ENCODE data around the gene C6orf62.
"Not testable (repeated sequence)": the region's sequence is repeated elsewhere in the genome, so short reads cannot be mapped to it uniquely, and the experiment has no call there.

The C6orf62 gene

DNA sequence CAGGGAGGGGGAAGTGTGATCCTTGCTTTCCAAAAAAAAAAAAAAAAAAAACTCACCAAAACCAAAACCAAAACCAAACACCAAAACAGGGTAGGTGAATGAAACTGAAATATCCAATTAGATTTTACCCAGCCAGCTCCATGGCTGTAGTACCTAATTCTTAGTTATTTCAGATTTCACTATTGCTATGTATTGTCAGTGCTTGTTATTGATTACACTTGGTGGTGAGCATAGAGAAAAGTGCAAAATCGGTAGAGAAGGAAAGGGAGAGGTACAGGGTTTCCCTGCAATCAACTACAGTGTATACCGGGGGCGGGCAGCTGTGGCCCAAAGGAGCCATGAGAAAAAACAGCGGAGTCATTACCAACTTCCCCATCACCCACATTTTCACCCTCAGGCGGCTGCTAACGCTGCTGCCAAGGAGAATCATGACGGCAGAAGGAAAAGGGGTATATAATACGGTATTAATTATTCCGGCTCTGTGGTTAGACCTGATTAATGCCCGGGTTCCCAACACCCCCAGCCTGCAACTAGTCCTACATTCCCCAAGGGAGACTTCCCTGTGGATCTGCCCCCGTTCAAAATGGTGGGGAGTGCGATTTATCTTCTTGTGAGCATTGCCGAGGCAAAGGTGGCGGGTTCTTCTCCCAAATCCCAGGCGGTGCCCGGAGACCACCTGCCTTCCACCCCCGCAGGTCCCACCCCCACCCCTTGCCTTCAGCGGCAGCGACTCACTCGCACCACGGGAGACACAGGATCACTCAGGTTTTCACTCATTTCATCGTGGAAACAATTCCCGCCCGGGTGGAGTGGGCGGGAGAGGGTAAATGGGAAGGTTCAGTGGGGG is at the start of gene C6orf62:
TSS of gene C6orf62 (minus strand) at position 30 of the 847 bp plus-strand sequence. CDS start 486 bp downstream, outside the sequence.
- peak; percentile 47 for DNase-seq (ENCODE audit: low read depth)

GRCh38 chr6:24768361-24768760 is 49.4 kb upstream of the C6orf62 start:
- no peak for DNase-seq (ENCODE audit: low read depth)

DNA sequence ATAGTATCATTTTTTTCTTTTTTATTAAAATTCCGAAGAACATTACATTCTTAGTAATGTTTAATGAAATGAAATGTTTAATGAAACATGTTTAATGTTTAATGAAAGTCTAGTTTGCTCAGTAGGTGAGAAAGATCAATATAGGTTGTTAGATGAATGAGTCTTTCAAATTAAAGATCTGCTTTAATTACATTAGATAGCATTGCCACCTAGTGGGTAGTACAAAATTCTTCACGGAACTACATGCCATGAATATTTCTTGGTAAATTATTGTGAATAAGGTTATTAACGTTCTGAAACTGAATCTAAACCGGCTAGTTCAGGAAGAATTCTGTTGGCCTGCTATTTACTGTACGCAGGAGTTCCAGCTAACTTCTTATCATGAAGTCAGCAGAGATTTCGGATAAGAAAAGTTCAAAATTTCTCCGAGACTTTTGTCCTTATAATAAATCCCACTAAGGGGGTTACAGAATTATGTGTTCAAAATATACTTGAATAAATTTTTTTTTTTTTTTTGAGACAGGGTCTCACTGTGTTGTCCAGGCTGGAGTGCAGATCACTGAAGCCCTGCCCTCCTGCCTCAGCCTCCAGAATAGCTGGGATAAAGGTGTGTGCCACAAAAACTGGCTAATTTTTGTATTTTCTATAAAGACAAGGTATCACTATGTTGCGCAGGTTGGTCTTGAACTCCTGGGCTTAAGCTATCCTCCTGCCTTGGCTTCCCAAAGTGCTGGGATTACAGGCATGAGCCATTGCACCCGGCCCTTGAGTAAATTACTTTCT is 47.9 kb upstream of the C6orf62 start:
- no peak for DNase-seq (ENCODE audit: low read depth)

- DNase-seq (ENCODE audit: low read depth), result not testable (repeated sequence)
These were observed 47.0 kb upstream of the C6orf62 start for GRCh38 chr6:24765968-24766367.

- DNase-seq (ENCODE audit: low read depth), result not testable (repeated sequence)
These were observed 46.2 kb upstream of the C6orf62 start for GRCh38 chr6:24764833-24765828.

DNA sequence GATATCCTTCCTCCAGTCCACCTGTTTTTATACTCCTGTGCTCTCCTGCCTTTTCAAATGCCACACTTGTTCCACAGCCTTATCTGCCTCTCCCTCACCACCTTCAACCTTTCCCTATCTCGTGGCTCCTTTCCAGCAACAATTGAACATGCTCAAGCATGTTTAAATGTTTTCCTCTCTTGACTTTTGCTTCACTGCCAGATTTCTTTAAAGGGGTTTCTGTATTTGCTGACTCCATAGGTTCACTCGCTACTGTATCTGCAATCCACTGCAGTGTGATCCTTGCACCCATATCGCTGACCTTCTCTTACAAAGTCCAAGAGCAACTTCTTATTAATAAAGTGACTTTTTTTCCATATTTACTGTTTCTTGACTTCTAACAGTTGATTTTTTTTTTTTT is 44.6 kb upstream of the C6orf62 start:
- no peak for DNase-seq (ENCODE audit: low read depth)

DNA sequence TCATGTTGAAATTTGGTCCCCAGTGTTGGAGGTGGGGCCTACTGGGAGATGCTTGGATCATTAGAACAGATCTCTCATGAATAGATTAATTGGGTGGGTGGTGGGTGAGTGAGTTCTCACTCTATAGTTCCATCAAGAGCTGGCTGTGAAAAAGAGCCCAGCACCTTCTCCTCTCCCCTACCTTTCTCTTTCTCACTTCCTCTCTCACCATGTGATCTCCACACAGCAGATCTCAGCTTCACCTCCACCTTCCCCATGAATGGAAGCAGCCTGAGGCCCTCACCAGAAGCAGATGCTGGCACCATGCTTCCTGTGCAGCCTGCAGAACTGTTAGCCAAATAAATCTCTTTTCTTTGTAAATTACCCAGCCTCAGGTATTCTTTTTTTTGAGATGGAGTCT is 42.9 kb upstream of the C6orf62 start:
- no peak for DNase-seq (ENCODE audit: low read depth)

DNA sequence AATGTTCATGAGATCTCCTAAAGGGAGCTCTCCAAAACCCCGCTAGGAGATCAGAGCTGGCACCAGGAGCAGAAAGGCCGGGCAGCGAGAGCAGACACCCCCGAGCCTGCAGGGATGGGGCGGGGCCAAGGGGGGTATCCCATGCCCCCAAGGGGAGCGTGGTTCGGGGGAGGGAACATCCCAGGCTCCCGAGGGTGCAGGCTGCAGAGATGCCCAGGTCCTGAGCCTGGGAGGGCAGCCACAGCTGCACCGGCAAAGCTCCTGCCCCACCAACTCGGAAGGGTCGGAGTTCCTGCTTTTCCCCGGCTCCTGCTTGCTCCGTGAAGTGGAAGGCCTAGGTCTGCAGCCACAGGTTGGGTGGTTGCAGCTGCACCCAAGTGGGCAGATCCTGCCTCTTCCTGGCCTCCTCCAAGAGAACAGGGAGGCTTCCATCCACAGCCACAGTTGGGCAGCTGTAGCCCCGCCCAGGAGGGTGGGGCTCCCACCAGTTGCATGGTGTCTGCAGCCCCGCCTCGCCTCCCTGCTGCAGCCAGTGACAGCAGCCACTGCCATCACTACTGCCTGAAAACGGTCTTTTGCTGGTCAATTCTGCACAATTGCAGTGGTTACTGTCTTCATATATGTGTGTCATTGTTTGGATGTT is 42.4 kb upstream of the C6orf62 start:
- no peak for DNase-seq (ENCODE audit: low read depth)

DNA sequence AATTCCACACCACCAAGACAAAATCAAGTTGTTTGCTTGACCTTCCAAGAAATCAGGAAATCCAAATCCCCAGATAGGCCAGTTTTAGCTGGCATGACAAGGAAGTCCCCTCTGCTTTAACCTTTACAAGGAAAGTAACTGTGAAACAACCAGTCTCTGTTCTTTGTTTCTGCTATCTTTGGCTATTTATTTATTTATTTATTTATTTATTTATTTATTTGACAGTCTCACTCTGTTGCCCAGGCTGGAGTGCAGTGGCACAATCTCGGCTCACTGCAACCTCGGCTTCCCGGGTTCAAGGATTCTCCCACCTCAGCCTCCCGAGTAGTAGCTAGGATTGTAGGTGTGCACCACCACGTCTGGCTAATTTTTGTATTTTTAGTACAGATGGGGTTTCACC is 41.3 kb upstream of the C6orf62 start:
- DNase-seq (ENCODE audit: low read depth), result no peak

- DNase-seq (ENCODE audit: low read depth), result no peak
These were observed 40.8 kb upstream of the C6orf62 start for GRCh38 chr6:24759718-24760117.

GRCh38 chr6:24757611-24758010 is 38.7 kb upstream of the C6orf62 start:
- no peak for DNase-seq (ENCODE audit: low read depth)

- DNase-seq (ENCODE audit: low read depth), result no peak
These were observed 36.3 kb upstream of the C6orf62 start for GRCh38 chr6:24755279-24755678.

DNA sequence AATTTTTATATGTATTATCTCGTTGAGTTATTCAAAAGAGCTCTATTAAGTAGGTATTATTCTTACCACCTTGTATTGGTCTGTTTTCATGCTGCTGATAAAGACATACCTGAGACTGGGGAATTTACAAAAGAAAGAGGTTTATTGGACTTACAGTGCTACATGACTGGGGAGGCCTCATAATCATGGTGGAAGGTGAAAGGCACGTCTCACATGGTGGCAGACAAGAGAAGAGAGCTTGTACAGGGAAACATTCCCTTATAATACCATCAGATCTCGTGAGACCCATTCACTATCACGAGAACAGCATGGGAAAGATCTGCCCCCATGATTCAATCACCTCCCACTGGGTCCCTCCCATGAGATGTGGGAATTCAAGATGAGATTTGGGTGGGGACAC is 35.4 kb upstream of the C6orf62 start:
- DNase-seq (ENCODE audit: low read depth), result not testable (repeated sequence)

GRCh38 chr6:24753545-24753944 is 34.6 kb upstream of the C6orf62 start:
- DNase-seq (ENCODE audit: low read depth), result no peak

GRCh38 chr6:24752917-24753492 is 34.1 kb upstream of the C6orf62 start:
- DNase-seq (ENCODE audit: low read depth), result no peak

- DNase-seq (ENCODE audit: low read depth), result no peak
These were observed 33.5 kb upstream of the C6orf62 start for GRCh38 chr6:24752503-24752902.

GRCh38 chr6:24750878-24751277 is 31.9 kb upstream of the C6orf62 start:
- not testable (repeated sequence) for DNase-seq (ENCODE audit: low read depth)

DNA sequence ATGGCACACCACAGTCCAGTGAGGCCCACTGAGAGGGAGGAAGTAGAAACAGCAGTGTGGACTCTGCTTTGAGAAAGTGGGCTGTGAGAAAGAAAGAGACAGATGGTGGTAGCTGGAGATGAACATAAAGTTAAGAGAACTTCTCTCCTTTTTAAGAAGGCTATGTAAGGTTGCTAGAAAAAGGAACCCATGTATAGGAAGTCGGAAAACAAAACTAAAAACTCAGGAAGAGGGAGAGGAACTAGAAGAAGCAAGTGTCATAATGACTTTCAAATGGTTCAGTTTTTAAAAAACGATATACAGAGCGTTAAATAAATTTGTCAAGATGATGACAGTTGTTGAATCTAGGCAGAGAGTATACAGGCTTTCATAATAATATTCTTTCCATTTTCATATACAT is 30.3 kb upstream of the C6orf62 start:
- DNase-seq (ENCODE audit: low read depth), result no peak

DNA sequence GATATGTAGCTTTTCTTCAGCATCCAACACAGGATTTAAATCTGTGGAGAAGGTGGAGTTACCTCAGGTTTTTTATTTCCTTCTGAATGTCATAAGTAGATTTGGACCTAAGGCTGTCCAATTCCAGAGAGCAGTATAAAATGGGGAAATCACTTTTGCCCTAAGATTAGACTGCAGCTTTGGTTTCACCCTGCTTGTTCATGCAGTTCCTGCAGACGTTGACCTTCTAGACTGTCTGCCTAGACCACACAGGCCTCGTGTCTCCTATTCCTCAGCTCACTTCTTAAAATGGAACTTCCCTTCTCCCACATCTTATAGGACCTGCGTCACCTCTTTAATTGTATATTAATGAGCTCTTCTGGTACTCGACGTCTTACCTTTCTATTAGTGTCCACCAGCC is 26.0 kb upstream of the C6orf62 start:
- no peak for DNase-seq (ENCODE audit: low read depth)

- DNase-seq (ENCODE audit: low read depth), result no peak
These were observed 25.0 kb upstream of the C6orf62 start for GRCh38 chr6:24743944-24744335.
